HEK293T (cell line): ENCODE data around the gene IL18BP.

Experiments
- CTCF ChIA-PET: fragments of 350-600 bp; formaldehyde crosslinking; extraction: SDS; loops from one replicate; lab custom pipeline; 2021; ENCODE audit warnings: antibody characterized with exemption, inconsistent platforms; lab: Yijun Ruan, JAX
- POLR2A ChIA-PET: fragments of 350-600 bp; formaldehyde crosslinking; extraction: SDS; loops from one replicate; lab custom pipeline; 2020; ENCODE audit warnings: antibody characterized with exemption, inconsistent platforms; lab: Yijun Ruan, JAX
- DNase-seq: peaks from one replicate; pipeline ENCODE4 v3.0.0; 2012; ENCODE audit warnings: mixed read lengths; ENCODE audit errors: extremely low spot score
- ARNT ChIP-seq: fragments of 450-650 bp; IDR thresholded peaks from 2 replicates; pipeline ENCODE4 v1.6.1; 2017; ENCODE audit warnings: mild to moderate bottlenecking
- BHLHE40 ChIP-seq: fragments of 450-650 bp; IDR thresholded peaks from 2 replicates; pipeline ENCODE4 v1.6.1; 2016; ENCODE audit warnings: mild to moderate bottlenecking, moderate library complexity, borderline replicate concordance
- CTBP1 ChIP-seq: fragments of 450-650 bp; IDR thresholded peaks from 2 replicates; pipeline ENCODE4 v1.6.1; 2016; ENCODE audit warnings: borderline replicate concordance
- ELF4 ChIP-seq: fragments of 450-650 bp; IDR thresholded peaks from 2 replicates; pipeline ENCODE4 v1.6.1; 2017; ENCODE audit warnings: antibody characterized with exemption
- FOXA1 ChIP-seq: fragments of 450-650 bp; IDR thresholded peaks from 2 replicates; pipeline ENCODE4 v1.6.1; 2016; ENCODE audit warnings: mild to moderate bottlenecking
- FOXK2 ChIP-seq: fragments of 450-650 bp; IDR thresholded peaks from 2 replicates; pipeline ENCODE4 v1.6.1; 2016; ENCODE audit warnings: mild to moderate bottlenecking
- FOXM1 ChIP-seq: fragments of 450-650 bp; IDR thresholded peaks from 2 replicates; pipeline ENCODE4 v1.6.1; 2017; ENCODE audit warnings: mild to moderate bottlenecking, borderline replicate concordance
- HDGF ChIP-seq: fragments of 450-650 bp; IDR thresholded peaks from 2 replicates; pipeline ENCODE4 v1.6.1; 2017; ENCODE audit warnings: antibody characterized with exemption, borderline replicate concordance
- L3MBTL2 ChIP-seq: fragments of 450-650 bp; conservative IDR thresholded peaks from 2 replicates; pipeline ENCODE4 v1.6.1; 2016; ENCODE audit warnings: mild to moderate bottlenecking
- LEF1 ChIP-seq: fragments of 450-650 bp; IDR thresholded peaks from 2 replicates; pipeline ENCODE4 v1.6.1; 2017; ENCODE audit warnings: mild to moderate bottlenecking, borderline replicate concordance
- NFRKB ChIP-seq: fragments of 450-650 bp; IDR thresholded peaks from 2 replicates; pipeline ENCODE4 v1.6.1; 2016; ENCODE audit warnings: mild to moderate bottlenecking, moderate library complexity
- SP1 ChIP-seq: fragments of 450-650 bp; IDR thresholded peaks from 2 replicates; pipeline ENCODE4 v1.6.1; 2017
- SUZ12 ChIP-seq: fragments of 450-650 bp; IDR thresholded peaks from 2 replicates; pipeline ENCODE4 v1.6.1; 2016; ENCODE audit warnings: mild to moderate bottlenecking
- TARDBP ChIP-seq: fragments of 450-650 bp; IDR thresholded peaks from 2 replicates; pipeline ENCODE4 v1.6.1; 2016
- ZNF384 ChIP-seq: fragments of 450-650 bp; IDR thresholded peaks from 2 replicates; pipeline ENCODE4 v1.6.1; 2016
- TF ChIP-seq, protein P1 (sequence below): fragments of 450-650 bp; IDR thresholded peaks from 2 replicates; pipeline ENCODE4 v1.6.1; 2016

Gene IL18BP

GRCh38 chr11:72015511-72016061 is 16.9 kb downstream of the IL18BP start:
- CTCF ChIA-PET, result interaction anchor here (0.6 to 1.9 kb wide), 6 partner anchors 9 to 151 kb away, joined by 3 to 7 read pairs (median 3); no protein-coding TSS in a partner anchor
- TF ChIP-seq L3MBTL2 (no peak), LEF1 (no peak), SUZ12 (no peak), FOXM1 (no peak), CTBP1 (no peak), NFRKB (no peak), ELF4 (no peak), BHLHE40 (no peak), FOXA1 (no peak), TARDBP (no peak)
- TF ChIP-seq, protein P1, sequence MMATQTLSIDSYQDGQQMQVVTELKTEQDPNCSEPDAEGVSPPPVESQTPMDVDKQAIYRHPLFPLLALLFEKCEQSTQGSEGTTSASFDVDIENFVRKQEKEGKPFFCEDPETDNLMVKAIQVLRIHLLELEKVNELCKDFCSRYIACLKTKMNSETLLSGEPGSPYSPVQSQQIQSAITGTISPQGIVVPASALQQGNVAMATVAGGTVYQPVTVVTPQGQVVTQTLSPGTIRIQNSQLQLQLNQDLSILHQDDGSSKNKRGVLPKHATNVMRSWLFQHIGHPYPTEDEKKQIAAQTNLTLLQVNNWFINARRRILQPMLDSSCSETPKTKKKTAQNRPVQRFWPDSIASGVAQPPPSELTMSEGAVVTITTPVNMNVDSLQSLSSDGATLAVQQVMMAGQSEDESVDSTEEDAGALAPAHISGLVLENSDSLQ, result no peak
- POLR2A ChIA-PET, result no interaction called here
- no peak for DNase-seq

DNA sequence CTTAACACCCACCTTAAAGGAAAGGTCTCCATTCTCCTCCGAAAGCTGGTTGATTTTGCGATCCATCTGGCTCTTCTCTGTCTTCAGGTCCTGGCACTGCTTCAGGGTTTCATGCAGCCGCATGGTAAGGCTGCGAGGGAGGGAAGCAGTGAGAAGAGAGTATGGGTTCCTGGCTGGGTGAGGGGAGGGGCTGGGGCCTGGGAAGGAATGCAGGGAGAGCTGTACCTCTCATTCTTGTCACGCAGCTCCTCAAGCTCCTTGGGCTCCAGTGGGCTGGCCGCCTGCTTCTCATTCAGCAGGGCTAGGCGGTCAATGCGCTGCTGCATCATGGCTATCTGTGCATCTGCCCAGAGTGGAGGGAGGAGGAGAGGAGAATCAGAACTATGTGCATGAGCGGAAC is 19.5 kb downstream of the IL18BP start:
- ChIA-PET POLR2A (no interaction called here), CTCF (no interaction called here)
- no peak for DNase-seq
- TF ChIP-seq CTBP1 (no peak), FOXK2 (no peak), ARNT (no peak), ZNF384 (no peak), ELF4 (no peak), L3MBTL2 (no peak), FOXA1 (no peak), SUZ12 (no peak), LEF1 (no peak)
- TF ChIP-seq, protein P1, result no peak

DNA sequence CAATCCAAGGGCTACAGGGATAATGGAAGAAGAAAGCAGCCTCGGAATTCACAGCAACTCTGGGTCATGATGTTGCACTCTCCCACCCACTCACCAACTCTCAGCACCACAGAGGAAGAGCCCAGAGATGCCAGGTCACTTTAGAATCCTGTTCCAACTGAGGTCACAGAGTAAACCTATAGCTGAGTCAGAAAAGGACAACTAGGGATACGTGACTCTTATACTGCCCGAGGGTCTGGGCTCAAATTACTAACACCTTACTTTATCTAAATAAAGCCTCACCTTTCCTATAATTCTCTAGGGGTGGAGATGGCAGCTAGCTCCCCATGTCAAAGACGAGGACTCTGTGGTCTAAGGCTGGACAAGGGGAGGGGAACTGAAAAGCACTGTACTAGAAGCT is 24.6 kb downstream of the IL18BP start:
- no peak for TF ChIP-seq FOXA1
- no peak for TF ChIP-seq FOXM1
- no peak for TF ChIP-seq FOXK2
- no peak for TF ChIP-seq LEF1
- no peak for TF ChIP-seq SUZ12
- TF ChIP-seq L3MBTL2, result no peak
- no peak for TF ChIP-seq SP1
- TF ChIP-seq HDGF, result no peak
- TF ChIP-seq NFRKB, result no peak
- TF ChIP-seq ZNF384, result no peak
- TF ChIP-seq TARDBP, result no peak
- no peak for TF ChIP-seq BHLHE40
- TF ChIP-seq, protein P1, result no peak
- no peak for TF ChIP-seq ELF4
- TF ChIP-seq CTBP1, result no peak
- CTCF ChIA-PET, result interaction anchor here (0.8 kb wide), 1 partner anchor 71 kb away, joined by 3 read pairs; no protein-coding TSS in a partner anchor
- no peak for DNase-seq
- POLR2A ChIA-PET, result no interaction called here

DNA sequence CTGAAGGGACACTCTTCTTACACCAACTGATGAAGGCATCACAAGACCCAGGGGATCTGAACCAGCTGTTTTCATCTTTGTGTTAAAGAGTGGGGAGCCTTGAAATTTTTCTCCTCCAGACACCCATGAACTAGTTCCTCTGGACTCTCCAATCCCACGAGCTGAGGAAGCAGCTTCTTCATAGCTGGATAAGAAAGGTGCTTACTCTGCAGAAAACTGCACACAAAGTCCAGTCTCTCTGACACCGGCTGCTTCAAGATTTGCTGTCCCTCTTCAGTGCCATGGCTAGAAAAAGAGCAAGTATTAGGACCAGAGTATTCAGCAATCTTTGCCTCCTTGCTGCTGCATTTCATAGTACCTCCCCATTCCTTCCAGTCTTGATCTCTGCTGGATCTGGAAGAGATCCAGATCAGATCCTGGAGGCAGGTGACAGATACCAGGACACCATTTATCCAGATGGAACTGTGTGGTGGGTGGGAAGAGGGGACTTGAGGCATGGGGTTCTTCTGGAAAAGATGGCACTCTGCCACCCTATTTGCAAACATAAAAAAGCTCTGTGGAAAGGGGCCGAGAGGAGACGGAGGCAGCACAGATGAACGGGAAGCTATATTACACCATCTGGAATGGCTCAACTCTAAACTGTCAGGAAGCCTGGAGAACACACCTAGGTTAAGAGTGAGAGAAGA is 25.5 kb downstream of the IL18BP start:
- POLR2A ChIA-PET, result interaction anchor here (1.0 to 2.0 kb wide), 2 partner anchors 66 to 67 kb away, joined by 3 to 11 read pairs; no protein-coding TSS in a partner anchor

DNA sequence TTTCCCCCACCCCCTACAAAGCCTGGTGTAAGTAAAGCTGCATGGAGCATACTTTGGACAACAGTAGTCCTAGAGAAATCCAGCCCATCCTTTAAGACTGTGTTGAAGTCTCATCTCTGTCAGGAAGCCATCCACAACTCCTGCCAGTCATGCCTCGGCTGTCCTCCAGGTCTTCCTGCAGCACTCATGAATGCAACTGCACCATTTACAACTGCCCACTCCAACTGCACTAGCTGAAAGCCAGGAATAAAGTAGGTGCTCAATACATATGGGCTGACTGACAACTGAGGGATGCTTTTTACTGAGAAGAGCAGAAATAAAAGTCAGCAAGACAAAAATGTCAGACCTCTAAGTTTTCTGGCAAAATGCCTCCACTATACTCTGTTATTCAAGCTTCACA is 27.4 kb downstream of the IL18BP start:
- POLR2A ChIA-PET, result interaction anchor here (1.6 kb wide), 1 partner anchor 14 kb away, joined by 6 read pairs; no protein-coding TSS in a partner anchor
- CTCF ChIA-PET, result interaction anchor here (1.6 to 2.4 kb wide), 4 partner anchors 49 to 118 kb away, joined by 4 to 38 read pairs (median 24); no protein-coding TSS in a partner anchor
- TF ChIP-seq HDGF (no peak), LEF1 (no peak), FOXM1 (no peak), L3MBTL2 (no peak), SUZ12 (no peak), BHLHE40 (no peak), TARDBP (no peak), ELF4 (no peak), NFRKB (no peak), ARNT (no peak)
- no peak for DNase-seq

More for the DNA sequence above, 25.5 kb downstream of the IL18BP start:
- no peak for TF ChIP-seq SP1
- TF ChIP-seq FOXA1, result no peak
- TF ChIP-seq ZNF384, result no peak
- no peak for TF ChIP-seq CTBP1
- DNase-seq, result no peak
- CTCF ChIA-PET, result interaction anchor here (0.7 to 2.4 kb wide), 12 partner anchors 8 to 181 kb away, joined by 3 to 38 read pairs (median 5); no protein-coding TSS in a partner anchor
